Adrenal gland (tissue), 12 donors: ENCODE results near the gene CFAP45. TPM values are rescaled to one million over a fixed set of nuclear protein-coding genes. Genes with fewer than 3 reads are reported as not detected.

ENCODE experiments used
- DNase-seq, 7 donors: peaks; one replicate each; pipeline ENCODE4 v3.0.0-alpha.2; 2019 to 2020
- H3K27ac ChIP-seq, 5 donors: fragments of 200-600 bp; sonication (generic) in 4 of 5; 1 replicate in 3 of 5; 2 replicates in 2 of 5; pipeline versions ENCODE4 v1.5.1 to v1.8.0; 2016 to 2020; ENCODE audit warnings: mild to moderate bottlenecking in 1 of 5
- H3K27me3 ChIP-seq: fragments of 200-600 bp; 2 replicates; pipeline ENCODE4 v1.8.0; 2021
- H3K36me3 ChIP-seq, 2 donors: fragments of 200-600 bp; replicated peaks in 1 of 2; 1 replicate in 1 of 2; 2 replicates in 1 of 2; pipeline versions ENCODE4 v1.5.1 to v1.8.0; 2018 to 2022
- H3K4me1 ChIP-seq, 2 donors: fragments of 200-600 bp; replicated peaks in 1 of 2; 1 replicate in 1 of 2; 2 replicates in 1 of 2; pipeline versions ENCODE4 v1.5.1 to v1.8.0; 2018 to 2021
- H3K4me3 ChIP-seq, 4 donors: fragments of 200-600 bp; sonication (generic) in 3 of 4; one replicate each; pipeline ENCODE4 v1.5.1; 2016 to 2018
- H3K9me3 ChIP-seq, 3 donors: fragments of 200-600 bp; sonication (generic) in 1 of 3; replicated peaks in 1 of 3; 1 replicate in 2 of 3; 2 replicates in 1 of 3; pipeline versions ENCODE4 v1.5.1 to v1.8.0; 2016 to 2021
- CTCF ChIP-seq, 6 experiments: fragments of 450-650 bp in 4 of 6; fragments of 200-600 bp in 2 of 6; sonication (generic) in 1 of 6; IDR thresholded peaks; 1 replicate in 5 of 6; 2 replicates in 1 of 6; pipeline versions ENCODE4 v1.5.1 to v1.8.0; 2016 to 2021; ENCODE audit warnings: antibody characterized with exemption in 6 of 6, mild to moderate bottlenecking in 2 of 6, moderate library complexity in 1 of 6
- POLR2A ChIP-seq, 2 donors: fragments of 450-650 bp; IDR thresholded peaks; one replicate each; pipeline ENCODE4 v1.6.1; 2017; ENCODE audit warnings: antibody characterized with exemption in 2 of 2, mild to moderate bottlenecking in 2 of 2, moderate library complexity in 1 of 2
- WGBS, 4 donors: extraction: QIAGEN DNeasy Blood & Tissue Kit in 2 of 4; methylation state at CpG; one replicate each; pipeline versions ENCODE4 v1.1.5 to v1.1.7; 2013 to 2017; 5-methylcytosine and 5-hydroxymethylcytosine counted together
- intact Hi-C, 2 donors: fragments of 100-400 bp; cut with DNase I; formaldehyde crosslinking; loops; one replicate each; pipeline versions ENCODE4 v1.14.1 to v1.15.0; 2022 to 2023
- microRNA-seq, 3 donors: library from miRNA; unstranded; fragments of <30 nt; microRNA quantifications; one replicate each; pipeline ENCODE4, GENCODE V29; 2017 to 2020
- polyA plus RNA-seq, 3 donors: library from polyadenylated mRNA; stranded (reverse); fragments of 200-250 nt in 2 of 3; fragments of 350-450 nt in 1 of 3; fragmentation: Illumina TruSeq in 1 of 3; extraction: RNeasy Lipid Tissue Mini Kit (QIAGEN cat#74804) in 1 of 3; gene quantifications; one replicate each; pipeline ENCODE4 v1.2.3, GENCODE V29; 2013 to 2014
- small RNA-seq, 2 donors: library from RNA; depleted of rRNA; stranded (forward); fragments of <200 nt; gene quantifications; one replicate each; pipeline ENCODE3, GENCODE V24; 2016
- total RNA-seq, 9 donors: library from RNA; depleted of rRNA in 4 of 9; stranded (reverse); fragments of >200 nt in 4 of 9; fragments of 120-200 nt in 1 of 9; fragmentation: NEBNext Ultra II Directional in 1 of 9; extraction: Animal tissue kit (Norgen Biotek cat#: 25700) in 1 of 9; gene quantifications; one replicate each; pipeline versions ENCODE4 v1.1.0 to v1.2.4, GENCODE V29; 2013 to 2023
- donor health status: healthy with polysubstance abuse.
- donor health status: Bipolar disorder and iron deficiency.
- donor health status: DM: yes; HTN: yes; CAD: no.
- donor health status: DM: no; HTN: no; CAD: no.
- donor health status: DM: no; HTN: no; CAD: no.
- donor health status: DM: yes; HTN: yes; CAD: no.

The CFAP45 gene
- total and polyA plus RNA-seq, 12 donors = 0.14 to 0.81 (median 0.35) TPM; not detected in 6

GRCh38 chr1:159826441-159827101, 73.4 kb downstream of the CFAP45 start, which contains the start of gene SLAMF8:
Gene SLAMF8, plus strand, starts transcription at chr1:159826873. Its CDS starts 26 bp downstream, at chr1:159826899.
- peak in 5 of 7 donors; percentile 27 to 64 (median 40) for DNase-seq
- intact Hi-C loops = no loop called here
- peaks cover 0 to 9% of the 10 kb centered on the region in 2 donors for H3K4me1 ChIP-seq
- H3K27me3 ChIP-seq = no peaks in the 10 kb centered on the region
- H3K27ac ChIP-seq = peak within 1 kb of the TSS in 1 of 5 donors; percentile 64
- TF ChIP-seq POLR2A (IDR thresholded peaks at IDR 0.05) (no peak), CTCF (IDR thresholded peaks at IDR 0.05) (no peak)
- no peaks in the 10 kb centered on the region for H3K9me3 ChIP-seq
- H3K4me3 ChIP-seq = peak within 1 kb of the TSS in 1 of 4 donors; percentile 22
- H3K36me3 ChIP-seq = no peaks in the 10 kb centered on the region
- 71 to 79% (median 77%) methylated on average over 9 to 11 of the region's 11 CpGs for WGBS, 4 donors

- peaks cover 0 to 8% of the 10 kb centered on the region in 2 donors for H3K4me1 ChIP-seq
- no peaks in the 10 kb centered on the region for H3K36me3 ChIP-seq
- TF ChIP-seq POLR2A (IDR thresholded peaks at IDR 0.05) (no peak), CTCF (IDR thresholded peaks at IDR 0.05) (no peak)
- intact Hi-C loops = no loop called here
- no peaks in the 10 kb centered on the region for H3K9me3 ChIP-seq
- no peak for DNase-seq
- no peak overlapping the region for H3K4me3 ChIP-seq
- no peak overlapping the region for H3K27ac ChIP-seq
- 67 to 77% (median 70%) methylated on average over 3 of the region's 3 CpGs for WGBS, 4 donors
- H3K27me3 ChIP-seq = no peaks in the 10 kb centered on the region
These were observed 74.4 kb downstream of the CFAP45 start for GRCh38 chr1:159825564-159825963.

- intact Hi-C loops = no loop called here
- Histone ChIP-seq H3K27ac (no peak overlapping the region), H3K36me3 (no peaks in the 10 kb centered on the region), H3K9me3 (no peaks in the 10 kb centered on the region), H3K4me1 (no peaks in the 10 kb centered on the region), H3K27me3 (no peaks in the 10 kb centered on the region), H3K4me3 (no peak overlapping the region)
- TF ChIP-seq POLR2A (IDR thresholded peaks at IDR 0.05) = no peak
- TF ChIP-seq CTCF (IDR thresholded peaks at IDR 0.05) = no peak
- DNase-seq = no peak
- WGBS, 4 donors = 50 to 80% (median 60%) methylated on average over 1 to 7 of the region's 7 CpGs
These were observed 76.6 kb downstream of the CFAP45 start for GRCh38 chr1:159823406-159823805.

Small RNA genes within 50 kb of the gene (microRNA-seq; reads per million reads assigned to microRNA genes)
- 0 reads per million in 3 donors for gene MIR4259

Small RNA genes within 50 kb of the gene (small RNA-seq; reads per million reads assigned to genes)
- gene MIR4259 = 0 reads per million in 2 donors
- 0 to 0.08 reads per million in 2 donors for gene RF00570

Other genes starting within 250 kb of the CFAP45 start
- gene CRP, start 185.6 kb downstream of the CFAP45 start, total RNA-seq = 1 to 10 TPM in 1 of 9 donors, under 1 TPM in 3, not detected in 5; 0.52 to 1.3 (median 0.73) TPM
- 1 to 10 TPM in 1 of 3 donors, under 1 TPM in 2; 0.34 to 6.0 (median 0.64) TPM for gene CRP, start 185.6 kb downstream of the CFAP45 start, polyA plus RNA-seq
- gene DUSP23, start 119.2 kb downstream of the CFAP45 start, total RNA-seq = 100 to 1,000 TPM in 6 of 9 donors, 10 to 100 TPM in 3; 52.5 to 260 (median 121) TPM
- 100 to 1,000 TPM in 1 of 3 donors, 10 to 100 TPM in 2; 28.3 to 217 (median 75.8) TPM for gene DUSP23, start 119.2 kb downstream of the CFAP45 start, polyA plus RNA-seq
- gene FCRL6, start 97.8 kb downstream of the CFAP45 start, total RNA-seq = 1 to 10 TPM in 3 of 9 donors, under 1 TPM in 3, not detected in 3; 0.11 to 2.2 (median 0.78) TPM
- under 1 TPM; 0.24 to 0.37 (median 0.26) TPM for gene FCRL6, start 97.8 kb downstream of the CFAP45 start, polyA plus RNA-seq
- gene SLAMF8, start 73.3 kb downstream of the CFAP45 start, total RNA-seq = 10 to 100 TPM in 4 of 9 donors, 1 to 10 TPM in 3, under 1 TPM in 2; 0.55 to 20.4 (median 9.9) TPM
- gene SLAMF8, start 73.3 kb downstream of the CFAP45 start, polyA plus RNA-seq = 10 to 100 TPM in 1 of 3 donors, 1 to 10 TPM in 2; 6.4 to 24.2 (median 6.5) TPM
- gene VSIG8, start 37.5 kb downstream of the CFAP45 start, total RNA-seq = under 1 TPM in 2 of 9 donors, not detected in 7; 0.06 to 0.14 TPM
- gene VSIG8, start 37.5 kb downstream of the CFAP45 start, polyA plus RNA-seq = under 1 TPM in 2 of 3 donors, not detected in 1; 0.20 to 0.80 TPM
- 100 to 1,000 TPM in 7 of 9 donors, 10 to 100 TPM in 2; 42.3 to 185 (median 141) TPM for gene TAGLN2, start 25.3 kb upstream of the CFAP45 start, total RNA-seq
- gene TAGLN2, start 25.3 kb upstream of the CFAP45 start, polyA plus RNA-seq = 100 to 1,000 TPM; 124 to 215 (median 192) TPM
- gene IGSF9, start 45.4 kb upstream of the CFAP45 start, total RNA-seq = under 1 TPM in 4 of 9 donors, not detected in 5; 0.14 to 0.32 (median 0.22) TPM
- gene IGSF9, start 45.4 kb upstream of the CFAP45 start, polyA plus RNA-seq = under 1 TPM in 2 of 3 donors, not detected in 1; 0.10 to 0.16 TPM
- gene SLAMF9, start 54.1 kb upstream of the CFAP45 start, total RNA-seq = not detected
- gene SLAMF9, start 54.1 kb upstream of the CFAP45 start, polyA plus RNA-seq = not detected
- 1 to 10 TPM; 5.3 to 9.4 (median 7.7) TPM for gene PIGM, start 131.8 kb upstream of the CFAP45 start, total RNA-seq
- 1 to 10 TPM; 3.0 to 9.4 (median 3.5) TPM for gene PIGM, start 131.8 kb upstream of the CFAP45 start, polyA plus RNA-seq
- gene KCNJ10, start 170.0 kb upstream of the CFAP45 start, total RNA-seq = under 1 TPM in 3 of 9 donors, not detected in 6; 0.11 to 0.32 (median 0.19) TPM
- under 1 TPM in 2 of 3 donors, not detected in 1; 0.13 TPM for gene KCNJ10, start 170.0 kb upstream of the CFAP45 start, polyA plus RNA-seq
- 1 to 10 TPM in 1 of 9 donors, under 1 TPM in 2, not detected in 6; 0.14 to 1.1 (median 0.33) TPM for gene KCNJ9, start 181.4 kb upstream of the CFAP45 start, total RNA-seq
- under 1 TPM; 0.16 to 0.24 (median 0.20) TPM for gene KCNJ9, start 181.4 kb upstream of the CFAP45 start, polyA plus RNA-seq
- 10 to 100 TPM; 15.0 to 42.9 (median 24.2) TPM for gene IGSF8, start 198.5 kb upstream of the CFAP45 start, total RNA-seq
- 10 to 100 TPM in 2 of 3 donors, 1 to 10 TPM in 1; 9.7 to 24.9 (median 20.8) TPM for gene IGSF8, start 198.5 kb upstream of the CFAP45 start, polyA plus RNA-seq
- gene ATP1A2, start 215.6 kb upstream of the CFAP45 start, total RNA-seq = 1 to 10 TPM in 6 of 9 donors, under 1 TPM in 3; 0.47 to 3.6 (median 1.4) TPM
- 1 to 10 TPM in 2 of 3 donors, under 1 TPM in 1; 0.99 to 4.5 (median 2.7) TPM for gene ATP1A2, start 215.6 kb upstream of the CFAP45 start, polyA plus RNA-seq